ENCODE results near the gene CILP.

DNA sequence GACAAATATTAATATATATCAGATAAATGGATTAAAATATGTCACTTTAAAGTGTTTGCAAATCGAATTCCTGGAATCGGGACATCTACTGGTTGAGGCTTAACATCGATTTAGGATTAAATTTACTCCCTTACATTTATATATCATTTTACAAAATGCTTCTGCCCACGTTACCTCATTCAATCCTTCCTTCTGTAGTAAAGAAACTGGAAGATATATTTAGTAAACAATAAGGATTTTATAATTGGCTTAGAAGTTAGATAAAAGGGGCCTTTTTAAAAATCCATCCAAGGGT, 27.5 kb downstream of the CILP start:
- TF ChIP-seq POLR2AphosphoS5 (IDR thresholded peaks at IDR 0.05) (no peak), EP300 (IDR thresholded peaks at IDR 0.05) (no peak)
- TF ChIP-seq, protein P1, sequence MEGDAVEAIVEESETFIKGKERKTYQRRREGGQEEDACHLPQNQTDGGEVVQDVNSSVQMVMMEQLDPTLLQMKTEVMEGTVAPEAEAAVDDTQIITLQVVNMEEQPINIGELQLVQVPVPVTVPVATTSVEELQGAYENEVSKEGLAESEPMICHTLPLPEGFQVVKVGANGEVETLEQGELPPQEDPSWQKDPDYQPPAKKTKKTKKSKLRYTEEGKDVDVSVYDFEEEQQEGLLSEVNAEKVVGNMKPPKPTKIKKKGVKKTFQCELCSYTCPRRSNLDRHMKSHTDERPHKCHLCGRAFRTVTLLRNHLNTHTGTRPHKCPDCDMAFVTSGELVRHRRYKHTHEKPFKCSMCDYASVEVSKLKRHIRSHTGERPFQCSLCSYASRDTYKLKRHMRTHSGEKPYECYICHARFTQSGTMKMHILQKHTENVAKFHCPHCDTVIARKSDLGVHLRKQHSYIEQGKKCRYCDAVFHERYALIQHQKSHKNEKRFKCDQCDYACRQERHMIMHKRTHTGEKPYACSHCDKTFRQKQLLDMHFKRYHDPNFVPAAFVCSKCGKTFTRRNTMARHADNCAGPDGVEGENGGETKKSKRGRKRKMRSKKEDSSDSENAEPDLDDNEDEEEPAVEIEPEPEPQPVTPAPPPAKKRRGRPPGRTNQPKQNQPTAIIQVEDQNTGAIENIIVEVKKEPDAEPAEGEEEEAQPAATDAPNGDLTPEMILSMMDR (IDR thresholded peaks at IDR 0.05) = no peak

All from sigmoid colon (tissue), 4 donors.